ENCODE measurements around the gene SLC6A12. TPM values are rescaled to one million over a fixed set of nuclear protein-coding genes. Genes with fewer than 3 reads are reported as not detected.

Gene SLC6A12
- total and polyA plus RNA-seq, 9 of the 15 experiments (the other 6 are each of a cell fraction or from before 2014, with no cell fraction given) = not detected

GRCh38 chr12:162467-163307 is 51.3 kb downstream of the SLC6A12 start:
- no peaks in the 10 kb centered on the region for H3K9me1 ChIP-seq (ENCODE audit: control insufficient read depth, insufficient read depth, low read length)
- H3K79me2 ChIP-seq (ENCODE audit: control insufficient read depth, insufficient read depth, low read length) = no peaks in the 10 kb centered on the region
- H4K20me1 ChIP-seq (replicated peaks; ENCODE audit: control insufficient read depth, insufficient read depth, low read length) = 0 out of 2 replicates have a peak, but pooled peaks cover 10% of the 10 kb centered on the region
- in situ Hi-C loops (cut with MboI) = no loop called here
- H3K4me2 ChIP-seq (ENCODE audit: insufficient read depth, low read length) = no peak overlapping the region
- intact Hi-C loops (cut with micrococcal nuclease) = no loop called here
- no peak overlapping the region for H3K27ac ChIP-seq (ENCODE audit: extremely low read depth, low read depth, low read length)
- peaks cover 0 to 12% of the 10 kb centered on the region in 2 experiments; a peak in 1 of 5 replicates for H3K4me1 ChIP-seq (replicated peaks in 1 of 2; ENCODE audit: control insufficient read depth in 2 of 2, insufficient read depth in 2 of 2, low read length in 2 of 2)
- H3K4me3 ChIP-seq = no peak overlapping the region
- H3K9me3 ChIP-seq (replicated peaks; ENCODE audit: control insufficient read depth, insufficient read depth, low read depth, low read length) = no peaks in the 10 kb centered on the region
- TF ChIP-seq ZNF449 (CRISPR knock-in tag; IDR thresholded peaks at IDR 0.05) (no peak), ZNF263 (CRISPR knock-in tag; IDR thresholded peaks at IDR 0.05; ENCODE audit: borderline replicate concordance) (peak; percentile 48; the same call in 1 of the 2 replicates)
- H3K36me3 ChIP-seq (ENCODE audit: control insufficient read depth, insufficient read depth, low read length) = no peaks in the 10 kb centered on the region
- no peak overlapping the region for H2AFZ ChIP-seq (ENCODE audit: low read depth, low read length)
- 18% methylated on average over 4 of the region's 18 CpGs for WGBS (ENCODE audit: insufficient coverage, low coverage, missing lambda C conversion rate)
- POLR2A ChIA-PET = no interaction called here
- peaks cover 12 to 31% of the 10 kb centered on the region in 2 experiments; a peak in 4 of 5 replicates for H3K27me3 ChIP-seq (ENCODE audit: control insufficient read depth in 2 of 2, insufficient read depth in 2 of 2, low read length in 2 of 2)
- no peak overlapping the region for H3K9ac ChIP-seq (ENCODE audit: insufficient read depth in 1 of 2, low read depth in 2 of 2, low read length in 2 of 2)
- FAIRE-seq = no peak
- no TSS peak for BruUV-seq (replicated peaks)
- no peak for ATAC-seq
- CTCF ChIA-PET (ENCODE audit: low intra/inter-chr PET ratio) = no interaction called here
- no peak for DNase-seq (ENCODE audit: extremely low read depth in 1 of 4, low spot score in 3 of 4)
